Esophagus muscularis mucosa (tissue), 4 donors: ENCODE data around the gene MX1. TPM values are rescaled to one million over a fixed set of nuclear protein-coding genes. Genes with fewer than 3 reads are reported as not detected.
A peak's percentile ranks its signal among the peaks of the same experiment; 100 is the strongest.

Experiments
- DNase-seq: peaks from one replicate; pipeline ENCODE4 v3.0.0-alpha.2; 2017; ENCODE audit errors: extremely low spot score
- H3K27ac ChIP-seq, 4 donors: fragments of 200-600 bp; sonication (generic); replicated peaks in 1 of 4; 1 replicate in 3 of 4; 2 replicates in 1 of 4; pipeline ENCODE4 v1.5.1; 2016 to 2019; ENCODE audit warnings: mild to moderate bottlenecking in 1 of 4
- H3K27me3 ChIP-seq, 4 donors: fragments of 200-600 bp; sonication (generic); one replicate each; pipeline versions ENCODE4 v1.5.1 to v1.6.0; 2016 to 2019
- H3K36me3 ChIP-seq, 4 donors: fragments of 200-600 bp; sonication (generic); one replicate each; pipeline ENCODE4 v1.5.1; 2016 to 2019
- H3K4me1 ChIP-seq, 4 donors: fragments of 200-600 bp; sonication (generic); one replicate each; pipeline ENCODE4 v1.5.1; 2016 to 2019
- H3K4me3 ChIP-seq, 4 donors: fragments of 200-600 bp; sonication (generic); 1 replicate in 2 of 4; 2 replicates in 2 of 4; pipeline ENCODE4 v1.5.1; 2016 to 2019; ENCODE audit warnings: mild to moderate bottlenecking in 4 of 4, moderate library complexity in 1 of 4
- H3K9me3 ChIP-seq, 4 donors: fragments of 200-600 bp; sonication (generic); 1 replicate in 3 of 4; 2 replicates in 1 of 4; pipeline ENCODE4 v1.5.1; 2016 to 2019
- CTCF ChIP-seq, 3 experiments: fragments of 200-600 bp in 2 of 3; fragments of 450-650 bp in 1 of 3; sonication (generic) in 2 of 3; IDR thresholded peaks; one replicate each; pipeline ENCODE4 v1.5.1; 2017 to 2019; ENCODE audit warnings: antibody characterized with exemption in 3 of 3, mild to moderate bottlenecking in 2 of 3, moderate library complexity in 1 of 3
- EP300 ChIP-seq: sonication (generic); formaldehyde crosslinking; IDR thresholded peaks from one replicate; pipeline ENCODE4 v1.6.1; 2017; ENCODE audit warnings: antibody characterized with exemption
- POLR2A ChIP-seq: fragments of 450-650 bp; IDR thresholded peaks from one replicate; pipeline ENCODE4 v1.6.1; 2017; ENCODE audit warnings: antibody characterized with exemption, moderate library complexity, mild to moderate bottlenecking, low read depth
- POLR2AphosphoS5 ChIP-seq, 2 donors: sonication (generic); formaldehyde crosslinking; IDR thresholded peaks; one replicate each; pipeline ENCODE4 v1.6.1; 2017; ENCODE audit warnings: antibody characterized with exemption in 2 of 2
- WGBS: methylation state at CpG from one replicate; pipeline ENCODE4 v1.1.5; 2018; 5-methylcytosine and 5-hydroxymethylcytosine counted together
- intact Hi-C: fragments of 100-400 bp; cut with DNase I; formaldehyde crosslinking; loops from one replicate; pipeline ENCODE4 v1.15.1; 2023
- total RNA-seq, 4 donors: library from RNA; depleted of rRNA; stranded (reverse); fragments of >200 nt; gene quantifications; one replicate each; pipeline versions ENCODE4 v1.1.0 to v1.2.1, GENCODE V29; 2016

Gene MX1
- total RNA-seq, 4 donors from 2014 or later, result 13.8 to 34.6 (median 22.2) TPM

- WGBS, result 63% methylated on average over 11 of the region's 17 CpGs
- Histone ChIP-seq H3K27ac (no peak overlapping the region), H3K27me3 (no peaks in the 10 kb centered on the region), H3K9me3 (no peaks in the 10 kb centered on the region), H3K4me1 (peaks cover 0 to 12% (median 2%) of the 10 kb centered on the region in 4 donors), H3K4me3 (no peak overlapping the region), H3K36me3 (peaks cover 0 to 40% (median 30%) of the 10 kb centered on the region in 4 donors)
- intact Hi-C loops, result loop anchor here (2.0 to 5.0 kb wide), 2 partner anchors 178 to 339 kb away; no protein-coding TSS in a partner anchor
- TF ChIP-seq CTCF (IDR thresholded peaks at IDR 0.05), result peak; percentile 81 to 88 (median 83)
- TF ChIP-seq POLR2A, result no peak
- no peak for TF ChIP-seq EP300
- peak in 1 of 2 donors; percentile 61 for TF ChIP-seq POLR2AphosphoS5 (IDR thresholded peaks at IDR 0.05)
- peak; percentile 94 for DNase-seq
These were observed 34.8 kb downstream of the MX1 start for GRCh38 chr21:41460578-41461527.

GRCh38 chr21:41465176-41465781 is 39.2 kb downstream of the MX1 start:
- WGBS, result 86% methylated on average over 4 of the region's 4 CpGs
- TF ChIP-seq CTCF (IDR thresholded peaks at IDR 0.05) (no peak), POLR2A (no peak), EP300 (no peak), POLR2AphosphoS5 (IDR thresholded peaks at IDR 0.05) (no peak)
- no peaks in the 10 kb centered on the region for H3K9me3 ChIP-seq
- H3K4me3 ChIP-seq, result no peak overlapping the region
- intact Hi-C loops, result no loop called here
- H3K36me3 ChIP-seq, result no peaks in the 10 kb centered on the region
- peaks cover 0 to 27% (median 14%) of the 10 kb centered on the region in 4 donors for H3K4me1 ChIP-seq
- H3K27me3 ChIP-seq, result peaks cover 0 to 12% (median 0%) of the 10 kb centered on the region in 4 donors
- no peak for DNase-seq
- H3K27ac ChIP-seq, result no peak overlapping the region

- 83% methylated on average over 23 of the region's 23 CpGs for WGBS
- H3K4me1 ChIP-seq, result peaks cover 0 to 17% (median 12%) of the 10 kb centered on the region in 4 donors
- H3K4me3 ChIP-seq, result no peak overlapping the region
- H3K9me3 ChIP-seq, result no peaks in the 10 kb centered on the region
- H3K36me3 ChIP-seq, result no peaks in the 10 kb centered on the region
- intact Hi-C loops, result no loop called here
- H3K27ac ChIP-seq, result no peak overlapping the region
- TF ChIP-seq POLR2AphosphoS5 (IDR thresholded peaks at IDR 0.05), result no peak
- no peak for TF ChIP-seq POLR2A
- TF ChIP-seq EP300, result no peak
- no peak for TF ChIP-seq CTCF (IDR thresholded peaks at IDR 0.05)
- H3K27me3 ChIP-seq, result peaks cover 0 to 21% (median 0%) of the 10 kb centered on the region in 4 donors
- DNase-seq, result no peak
These were observed 40.2 kb downstream of the MX1 start for GRCh38 chr21:41466024-41466820.

- no peak for DNase-seq
- H3K9me3 ChIP-seq, result no peaks in the 10 kb centered on the region
- H3K27me3 ChIP-seq, result peaks cover 0 to 46% (median 0%) of the 10 kb centered on the region in 4 donors
- H3K27ac ChIP-seq, result no peak overlapping the region
- no peaks in the 10 kb centered on the region for H3K36me3 ChIP-seq
- H3K4me3 ChIP-seq, result no peak overlapping the region
- intact Hi-C loops, result no loop called here
- 55% methylated on average over 4 of the region's 5 CpGs for WGBS
- peaks cover 0 to 17% (median 12%) of the 10 kb centered on the region in 4 donors for H3K4me1 ChIP-seq
- TF ChIP-seq EP300, result no peak
- TF ChIP-seq POLR2AphosphoS5 (IDR thresholded peaks at IDR 0.05), result no peak
- no peak for TF ChIP-seq POLR2A
- TF ChIP-seq CTCF (IDR thresholded peaks at IDR 0.05), result no peak
These were observed 44.0 kb downstream of the MX1 start for GRCh38 chr21:41470054-41470453.
